NCI-H526 treated with DMSO at 0.1 percent for 48 hours (cell line): ENCODE data around the gene SUN1.

Experiments
- DNase-seq: peaks from one replicate; lab custom pipeline; 2025; lab: John Stamatoyannopoulos, UW

Gene SUN1

DNA sequence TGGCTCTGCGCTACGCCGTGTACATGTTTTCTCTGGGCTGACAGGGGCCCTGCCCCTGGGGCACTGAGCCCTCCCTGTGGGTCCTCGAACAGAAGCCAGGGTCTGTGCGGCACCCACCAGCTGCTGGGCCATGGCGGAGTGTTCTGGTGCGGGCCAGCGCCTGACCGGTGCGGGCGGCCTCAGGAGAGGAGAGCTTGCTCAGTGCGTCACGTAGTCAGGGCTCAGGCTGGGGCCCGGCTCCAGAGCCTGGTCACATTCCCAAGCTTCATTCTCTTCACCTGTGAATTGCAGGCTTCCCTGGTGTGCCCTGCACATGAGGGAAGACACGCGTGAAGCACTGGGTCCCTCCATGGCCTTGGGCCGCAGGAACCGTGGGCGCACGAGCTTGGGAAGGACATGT lies 59.5 kb downstream of the SUN1 start:
- DNase-seq, result no peak

DNA sequence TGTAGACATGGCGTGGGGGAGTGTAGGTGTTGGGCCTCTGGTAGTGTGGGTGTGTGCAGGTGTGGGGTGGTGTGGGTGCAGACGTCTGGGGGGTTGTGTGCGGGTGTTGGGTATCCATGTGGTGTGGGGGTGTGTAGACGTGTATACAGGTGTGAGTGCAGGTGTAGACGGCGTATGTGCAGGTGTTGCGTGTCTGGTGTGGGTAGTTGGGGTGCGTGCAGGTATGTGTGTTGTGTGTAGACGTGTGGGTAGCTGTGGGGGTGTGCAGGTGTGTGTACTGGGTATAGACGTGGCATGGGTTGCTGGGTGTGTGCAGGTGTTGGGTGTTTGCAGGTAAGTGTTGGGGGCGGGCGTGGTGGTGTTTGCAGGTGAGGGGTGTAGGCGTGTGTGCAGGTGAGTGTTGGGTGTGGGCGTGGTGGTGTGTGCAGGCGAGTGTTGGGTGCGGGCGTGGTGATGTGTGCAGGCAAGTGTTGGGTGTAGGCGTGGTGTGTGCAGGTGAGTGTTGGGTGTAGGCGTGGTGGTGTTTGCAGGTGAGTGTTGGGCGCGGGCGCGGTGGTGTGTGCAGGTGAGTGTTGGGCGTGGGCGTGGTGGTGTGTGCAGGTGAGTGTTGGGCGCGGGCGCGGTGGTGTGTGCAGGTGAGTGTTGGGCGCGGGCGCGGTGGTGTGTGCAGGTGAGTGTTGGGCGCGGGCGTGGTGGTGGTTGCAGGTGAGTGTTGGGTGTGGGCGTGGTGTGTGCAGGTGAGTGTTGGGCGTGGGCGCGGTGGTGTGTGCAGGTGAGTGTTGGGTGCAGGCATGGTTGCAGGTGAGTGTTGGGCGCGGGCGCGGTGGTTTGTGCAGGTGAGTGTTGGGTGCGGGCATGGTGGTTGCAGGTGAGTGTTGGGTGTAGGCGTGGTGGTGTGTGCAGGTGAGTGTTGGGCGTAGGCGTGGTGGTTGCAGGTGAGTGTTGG lies 60.6 kb downstream of the SUN1 start:
- no peak for DNase-seq

DNA sequence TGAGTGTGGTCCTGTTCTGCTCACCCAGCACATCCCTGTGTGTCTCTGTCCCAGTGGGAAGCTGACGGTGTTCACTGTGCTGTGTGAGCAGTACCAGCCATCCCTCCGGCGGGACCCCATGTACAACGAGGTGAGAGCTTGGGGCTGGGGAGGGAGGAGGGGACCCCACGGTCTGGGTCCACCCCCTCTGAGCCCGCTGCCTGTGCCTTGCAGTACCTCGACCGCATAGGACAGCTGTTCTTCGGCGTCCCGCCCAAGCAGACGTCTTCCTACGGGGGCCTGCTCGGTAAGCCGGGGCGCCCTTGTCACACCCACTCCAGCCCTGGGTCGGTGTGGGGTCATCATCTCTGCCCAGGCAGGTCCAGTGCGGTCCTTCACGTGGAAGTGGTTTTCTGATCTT lies 61.4 kb downstream of the SUN1 start:
- DNase-seq, result no peak

DNA sequence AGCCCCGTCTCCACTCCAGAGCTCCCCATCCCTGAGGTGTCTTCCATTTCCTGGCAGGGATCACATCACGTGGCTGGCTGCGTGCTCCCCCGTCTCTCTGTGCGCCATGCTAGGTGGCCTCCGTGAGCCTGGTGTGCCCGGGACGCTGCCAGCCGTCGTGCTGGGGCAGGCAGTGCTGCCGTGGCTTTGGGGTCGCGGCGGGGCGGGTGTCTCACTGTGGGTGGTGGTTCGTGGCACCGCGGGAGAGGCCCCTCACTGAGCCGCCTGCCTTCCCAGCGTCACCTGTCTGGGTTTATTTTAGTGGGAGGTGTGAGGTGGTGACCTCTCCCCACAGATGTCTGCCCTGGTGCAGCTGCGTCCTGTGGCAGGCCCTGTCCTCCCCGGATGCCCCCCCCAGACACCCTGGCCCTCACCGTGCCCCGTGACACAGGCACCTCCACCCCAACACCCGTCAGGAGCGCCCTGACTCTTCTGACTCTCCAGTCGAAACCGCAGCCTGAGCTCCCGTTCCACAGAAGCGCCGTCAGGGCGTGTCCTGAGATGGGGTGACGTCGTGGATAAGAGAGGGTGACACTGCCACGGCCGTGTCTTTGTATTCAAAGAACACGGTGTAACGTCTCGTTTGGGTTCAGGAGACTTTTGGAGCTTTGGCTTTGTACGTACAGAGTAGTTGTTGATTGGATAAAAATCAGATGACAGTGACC lies 62.0 kb downstream of the SUN1 start:
- no peak for DNase-seq

DNA sequence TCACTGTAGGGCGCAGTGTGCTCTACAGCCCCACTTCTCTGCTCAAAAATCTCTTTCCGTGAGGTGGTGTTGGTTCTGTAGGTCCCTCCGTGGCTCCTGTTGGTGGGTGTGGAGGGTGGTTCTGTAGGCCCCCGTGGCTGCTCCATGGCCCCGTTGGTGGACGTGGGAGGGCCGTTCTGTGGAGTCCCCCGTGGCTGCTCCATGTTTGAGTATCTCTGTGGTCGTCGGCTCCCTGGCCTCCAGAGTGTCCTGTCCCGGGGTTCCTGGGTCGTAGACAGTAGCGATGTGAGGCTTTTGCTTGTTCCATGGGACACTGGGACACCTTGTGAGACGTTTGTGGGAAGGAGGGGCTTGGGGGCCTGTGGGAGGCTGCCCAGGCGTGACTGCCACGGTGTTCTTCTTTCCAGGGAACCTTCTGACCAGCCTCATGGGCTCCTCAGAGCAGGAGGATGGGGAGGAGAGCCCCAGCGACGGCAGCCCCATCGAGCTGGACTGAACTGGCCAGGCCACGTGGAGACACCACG lies 62.7 kb downstream of the SUN1 start:
- DNase-seq, result no peak

DNA sequence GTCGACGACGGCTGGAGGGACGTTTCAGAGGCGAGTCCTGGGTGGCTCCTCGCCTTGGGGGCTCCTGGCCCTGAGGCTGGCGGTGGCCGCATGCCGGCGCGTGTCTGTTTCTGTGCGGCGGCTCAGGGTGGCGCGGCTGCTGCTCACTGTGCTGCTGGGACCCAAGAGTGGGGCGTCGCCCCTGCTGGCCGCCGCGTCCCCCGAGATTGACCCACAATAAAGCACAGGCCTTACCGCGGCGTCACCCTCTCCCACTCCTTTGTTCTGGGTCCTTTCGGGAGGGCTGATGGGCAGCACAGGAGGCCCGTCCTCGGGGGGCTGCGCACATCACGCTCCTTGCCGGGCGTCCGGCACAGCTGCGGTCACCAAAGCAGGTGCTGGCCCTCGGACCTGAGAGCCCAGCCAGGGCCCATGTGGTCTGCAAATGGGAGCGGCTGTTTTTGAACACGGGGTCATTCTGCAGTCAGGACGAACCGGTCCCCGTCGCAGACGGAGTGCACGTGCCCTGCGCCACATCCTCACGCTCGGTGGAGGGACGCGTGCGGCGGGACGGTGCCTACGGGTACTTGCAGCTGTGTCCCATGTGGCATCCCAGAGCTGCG lies 63.3 kb downstream of the SUN1 start:
- DNase-seq, result no peak

DNA sequence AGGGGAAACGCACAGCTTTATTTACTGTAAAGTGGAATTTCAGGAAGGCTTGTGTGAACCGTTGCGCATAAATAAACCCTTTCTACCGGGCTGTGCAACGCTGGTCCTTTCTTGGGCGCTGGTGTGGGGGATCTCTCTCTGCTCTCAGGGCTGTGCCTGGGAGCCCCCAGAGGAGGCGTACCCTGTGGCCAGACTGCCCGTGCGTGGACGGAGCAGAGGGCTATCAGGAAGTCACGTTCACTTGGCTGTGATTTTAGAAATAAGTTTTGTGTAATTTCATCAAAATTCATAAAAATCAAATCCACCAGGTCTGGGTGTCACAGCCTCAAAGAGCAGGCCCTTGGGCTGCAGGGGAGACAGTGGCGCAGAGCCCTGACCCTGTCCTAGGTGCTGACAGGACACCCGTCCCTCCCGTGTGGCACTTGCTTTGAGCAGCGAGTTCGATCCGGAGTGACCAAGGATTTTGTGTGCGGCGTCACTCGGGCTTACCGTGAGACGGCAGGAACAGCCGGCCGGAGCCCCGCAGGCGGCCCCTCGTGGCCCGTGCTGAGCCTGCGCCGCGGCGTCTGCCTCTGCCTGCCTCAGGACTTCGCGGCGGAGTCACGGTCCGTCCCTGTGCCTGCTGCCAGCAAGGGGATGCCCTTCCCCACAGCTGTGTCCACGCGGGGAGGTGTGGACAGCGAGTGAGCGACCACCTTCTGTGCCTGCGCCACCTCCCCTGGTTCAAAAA lies 64.2 kb downstream of the SUN1 start:
- no peak for DNase-seq

DNA sequence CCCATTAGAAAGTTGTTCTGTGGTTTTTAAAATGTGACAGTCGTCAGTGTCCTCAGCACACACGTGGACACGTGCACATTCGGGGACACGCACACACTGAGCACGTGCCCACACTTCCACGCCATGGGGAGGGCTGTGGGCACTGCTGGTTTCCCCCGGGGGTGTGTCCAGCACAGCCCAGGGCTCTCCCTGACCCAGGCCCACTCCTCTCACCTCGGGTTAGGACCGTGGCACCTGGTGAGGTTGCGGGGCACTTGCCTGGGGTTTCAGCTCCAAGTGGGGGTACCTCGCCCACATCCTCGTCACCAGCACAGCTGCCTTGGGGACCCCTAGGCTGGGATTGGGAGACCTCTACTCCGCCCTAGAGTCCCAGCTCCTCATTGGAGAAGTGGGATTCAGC lies 64.8 kb downstream of the SUN1 start:
- DNase-seq, result no peak

DNA sequence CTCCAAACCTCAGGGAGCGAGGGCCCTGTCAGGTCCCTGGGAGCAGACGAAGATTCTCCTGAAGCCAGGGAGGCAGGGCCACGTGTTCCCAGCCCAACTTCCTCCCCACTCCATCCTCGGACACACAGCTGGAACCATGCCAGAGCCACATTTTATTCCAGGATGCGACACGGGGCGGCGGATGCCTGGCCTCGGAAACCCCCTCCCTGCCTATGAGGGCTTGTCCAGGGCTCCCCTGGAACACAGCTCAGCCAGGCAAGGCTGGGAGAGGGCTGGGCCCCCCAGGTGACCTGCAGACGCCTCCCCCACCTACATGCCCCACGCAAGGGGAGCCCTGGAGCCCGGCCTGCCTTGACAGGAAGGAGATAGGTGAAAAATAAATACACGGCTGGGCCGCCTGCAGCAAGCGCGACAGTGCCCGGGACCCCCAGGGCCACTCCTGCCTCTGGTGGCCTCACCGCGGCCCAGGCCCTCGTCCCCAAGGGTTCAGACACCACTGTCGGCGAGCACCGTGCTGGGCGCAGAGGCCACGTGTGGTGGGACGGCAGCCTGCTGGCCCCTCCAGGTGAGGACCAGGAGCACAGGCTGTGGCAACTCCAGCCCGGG lies 65.6 kb downstream of the SUN1 start:
- DNase-seq, result no peak

DNA sequence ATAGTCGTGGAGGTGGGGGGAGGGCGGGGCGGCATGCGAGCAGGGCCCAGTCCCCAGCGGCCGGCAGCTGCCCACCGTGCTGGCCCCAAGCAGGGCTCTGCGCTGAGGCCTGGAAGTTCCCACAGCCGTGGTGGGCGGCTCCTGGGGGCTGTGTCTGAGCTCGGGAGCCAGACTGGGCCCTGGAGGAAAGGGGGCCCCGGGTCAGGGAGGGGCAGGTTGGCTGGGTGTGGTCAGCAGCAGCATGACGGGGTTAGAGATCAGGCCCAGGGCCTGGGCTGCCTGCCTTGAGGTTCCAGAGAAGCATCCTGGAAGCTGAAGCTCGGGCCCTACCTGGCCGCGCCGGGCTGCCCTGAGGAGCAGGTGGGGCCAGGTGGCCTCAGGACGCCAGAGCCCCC lies 66.2 kb downstream of the SUN1 start:
- DNase-seq, result no peak

DNA sequence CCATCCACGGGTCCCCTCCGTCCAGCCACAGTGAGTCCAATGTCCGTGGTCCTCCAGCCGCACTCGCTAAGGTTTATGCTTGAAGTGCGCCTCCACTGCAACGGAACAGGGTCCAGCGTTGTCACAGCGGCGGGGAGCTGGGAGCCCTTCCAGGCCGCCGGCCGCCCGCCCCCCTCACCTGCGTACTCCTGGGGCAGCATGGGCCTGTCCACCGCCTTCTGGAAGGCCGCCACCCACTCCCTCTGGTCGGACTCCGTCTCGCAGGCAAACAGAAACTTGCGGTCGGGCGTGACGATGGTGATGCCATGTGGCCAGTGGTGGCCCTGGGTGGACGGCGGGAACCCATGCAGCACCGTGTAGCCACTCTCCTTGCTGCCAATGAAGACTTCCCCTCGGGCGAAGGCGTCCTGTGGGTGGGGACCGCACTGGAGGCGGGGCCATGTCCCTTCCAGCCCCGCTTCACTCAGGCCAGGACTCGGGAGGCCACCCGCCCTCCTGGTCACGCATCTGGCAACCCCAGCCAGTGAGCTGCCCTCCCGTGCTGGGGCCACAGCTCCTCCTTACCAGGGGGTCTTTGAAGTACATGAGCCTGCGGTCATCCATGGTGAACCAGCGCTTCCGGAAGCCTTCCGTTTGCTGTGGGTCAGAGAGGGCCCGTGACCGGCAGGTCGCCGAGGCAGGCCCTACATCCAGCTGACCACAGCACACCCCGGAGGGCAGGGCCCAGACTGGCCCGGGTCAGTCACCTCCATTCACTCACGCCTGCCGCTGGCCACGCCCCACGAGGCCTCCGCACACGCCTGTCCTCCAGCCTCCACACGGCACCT lies 66.8 kb downstream of the SUN1 start:
- no peak for DNase-seq

DNA sequence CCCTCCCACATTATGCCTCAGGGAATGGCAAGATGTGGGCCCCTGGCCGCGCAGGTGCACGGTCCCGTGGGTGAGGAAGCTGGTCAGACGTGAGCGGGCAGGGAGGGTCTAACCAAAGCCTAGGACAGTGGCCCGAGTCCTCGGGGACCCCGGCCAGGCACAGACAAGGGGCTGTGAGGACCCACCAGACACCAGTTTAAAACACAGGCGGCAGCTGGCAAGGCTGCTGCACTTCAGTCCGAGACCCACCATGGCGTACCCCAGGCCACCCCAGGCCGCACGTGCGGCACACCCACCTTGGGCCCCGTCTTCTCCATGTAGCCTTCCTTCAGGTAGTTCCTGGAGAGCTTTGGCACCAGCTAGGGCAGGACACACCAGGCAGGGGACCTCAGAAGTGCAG lies 67.5 kb downstream of the SUN1 start:
- no peak for DNase-seq

DNA sequence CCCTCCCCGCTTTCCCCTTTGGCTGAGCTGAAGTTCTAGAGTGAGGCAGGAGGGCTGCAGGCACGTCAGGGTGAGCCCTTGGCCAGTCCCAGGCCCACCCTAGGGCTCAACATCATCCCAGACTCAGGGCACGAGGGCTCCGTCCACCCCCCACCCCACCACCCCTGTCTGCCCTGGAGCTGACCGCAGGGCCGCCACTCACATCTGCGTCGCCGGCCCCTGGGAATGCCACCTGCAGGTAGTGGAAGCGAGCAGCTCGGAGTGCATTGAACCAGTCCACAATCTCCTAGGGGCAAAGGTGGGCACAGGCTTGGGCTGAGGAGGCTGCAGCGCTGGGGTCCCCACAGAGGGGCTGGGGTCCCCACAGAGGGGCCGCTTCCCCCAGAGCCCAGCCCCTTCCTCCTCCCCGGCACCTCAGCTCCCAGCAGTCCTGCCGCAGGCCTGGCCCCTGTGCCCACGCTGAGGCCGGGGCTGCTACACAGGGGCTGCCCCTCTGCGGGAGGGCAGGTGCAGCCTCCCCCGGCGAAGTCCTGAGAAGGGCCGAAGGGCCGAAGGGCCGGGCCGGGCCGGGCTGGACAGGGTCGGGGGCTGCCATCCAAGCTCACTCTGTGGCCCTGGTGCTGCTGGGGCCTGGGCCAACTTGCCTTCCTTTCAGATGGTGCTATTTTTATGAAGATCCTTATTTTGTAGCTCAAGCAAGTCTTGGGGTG lies 68.2 kb downstream of the SUN1 start:
- DNase-seq, result no peak

DNA sequence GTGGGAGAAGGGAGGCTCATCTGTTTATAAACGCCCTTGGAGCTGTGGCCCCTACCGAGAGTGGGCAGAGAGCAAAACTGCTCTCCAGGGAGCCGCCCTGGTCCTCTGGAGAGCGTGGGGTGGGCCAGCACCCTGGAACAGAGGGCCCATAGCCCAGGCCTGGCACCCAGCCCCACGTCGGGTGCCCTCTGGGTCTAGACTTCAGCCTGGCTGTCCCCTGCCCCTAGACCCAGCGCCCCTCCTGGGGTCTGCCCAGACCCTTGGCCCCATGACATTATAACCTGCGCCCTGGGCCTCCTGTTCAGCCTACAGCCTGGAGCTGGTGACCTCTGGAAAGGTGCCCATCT lies 68.7 kb downstream of the SUN1 start:
- DNase-seq, result no peak

DNA sequence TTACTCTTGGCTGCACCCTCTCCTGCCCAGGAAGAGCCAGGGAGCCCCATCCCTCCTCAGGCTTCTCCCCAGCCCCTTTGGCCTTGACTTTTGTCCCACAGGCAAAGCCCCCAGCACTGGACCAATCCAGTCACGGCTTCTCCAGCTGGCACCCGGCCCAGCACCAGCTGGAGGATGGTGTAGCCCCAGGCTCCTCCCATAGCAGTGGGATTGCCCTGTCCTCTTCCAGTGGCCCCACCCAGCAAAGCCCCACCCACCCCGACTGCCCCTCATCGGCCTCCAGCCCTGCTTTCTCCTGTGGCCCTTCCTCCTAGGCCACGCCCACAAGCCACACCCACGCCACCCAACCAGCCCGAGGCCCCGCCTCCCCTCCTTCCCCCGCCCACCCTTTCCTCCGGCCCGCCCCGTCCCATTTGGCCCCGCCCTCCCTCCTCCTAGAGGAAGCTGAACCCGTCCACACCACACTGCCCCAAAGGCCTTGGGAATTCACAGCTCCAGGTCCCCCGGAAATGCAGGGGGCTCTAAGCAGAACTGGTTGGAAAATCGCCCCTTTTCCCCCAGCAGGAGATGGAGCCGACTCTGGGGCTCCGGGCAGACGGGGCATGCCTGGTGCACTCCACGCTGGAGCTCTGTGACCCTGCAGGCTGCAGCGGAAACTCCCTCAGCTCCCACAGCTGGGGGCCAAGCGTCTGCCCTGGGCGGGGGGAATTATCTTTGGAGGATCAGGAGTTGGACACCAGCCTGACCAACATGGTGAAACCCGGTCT lies 69.3 kb downstream of the SUN1 start:
- peak; percentile 80 for DNase-seq

DNA sequence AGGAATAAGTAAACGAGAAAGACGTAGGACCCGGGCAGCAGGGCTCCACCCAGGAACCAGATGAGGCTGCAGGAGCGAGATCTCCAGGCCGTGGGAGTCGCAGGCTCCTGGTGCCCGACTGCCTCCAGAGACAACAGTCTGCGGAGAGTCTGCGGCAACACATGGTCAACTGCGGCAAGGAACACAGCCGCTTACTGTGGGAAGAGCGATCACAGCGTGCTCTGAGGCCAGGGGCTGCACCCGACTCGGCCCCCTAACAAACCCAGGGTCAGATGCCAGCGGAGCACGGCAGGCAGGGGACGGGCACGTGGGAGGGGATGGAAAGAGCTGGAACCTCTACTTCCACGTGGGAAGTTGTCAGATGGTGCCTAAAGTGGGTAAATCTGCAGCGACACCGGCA lies 70.7 kb downstream of the SUN1 start:
- no peak for DNase-seq

DNA sequence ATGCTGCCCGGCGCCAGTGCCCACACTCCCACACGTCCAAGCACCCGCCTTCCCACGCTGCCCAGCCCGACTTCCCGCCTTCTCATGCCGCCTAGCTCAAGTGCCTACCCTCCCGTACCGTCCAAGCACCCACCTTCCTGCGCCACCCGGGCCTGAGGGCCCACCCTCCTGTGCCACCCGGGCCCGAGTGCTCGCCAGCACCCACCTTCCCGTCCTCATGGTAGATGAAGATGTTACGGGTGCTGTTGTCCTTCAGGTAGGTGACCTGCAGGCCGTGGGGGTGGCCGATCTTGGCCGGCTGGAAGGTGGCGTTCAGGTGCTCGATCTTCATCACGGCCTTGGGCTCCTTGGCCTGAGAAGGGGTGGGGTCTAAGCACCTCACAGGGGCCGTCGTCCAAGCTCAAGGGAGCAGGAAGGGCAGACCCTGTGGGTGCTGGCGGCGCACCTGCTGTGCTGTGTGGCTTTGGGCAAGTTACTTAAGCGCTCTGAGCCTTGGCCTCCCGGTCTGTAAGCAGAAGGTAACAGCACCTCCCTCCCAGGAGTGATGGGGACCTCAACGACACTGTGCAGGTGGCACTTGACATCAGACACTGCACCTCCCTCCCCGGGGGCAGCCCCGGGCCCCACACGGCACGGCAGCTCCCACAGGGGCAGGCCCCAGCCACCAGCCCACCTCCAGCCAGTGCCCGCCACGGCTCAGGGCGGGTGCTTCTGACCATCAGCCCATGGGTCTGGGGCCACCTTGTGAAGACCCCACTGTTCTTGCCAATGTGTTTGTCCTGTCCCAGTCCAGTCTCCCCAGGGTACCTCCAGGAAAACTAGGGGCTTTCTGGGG lies 71.9 kb downstream of the SUN1 start:
- no peak for DNase-seq

DNA sequence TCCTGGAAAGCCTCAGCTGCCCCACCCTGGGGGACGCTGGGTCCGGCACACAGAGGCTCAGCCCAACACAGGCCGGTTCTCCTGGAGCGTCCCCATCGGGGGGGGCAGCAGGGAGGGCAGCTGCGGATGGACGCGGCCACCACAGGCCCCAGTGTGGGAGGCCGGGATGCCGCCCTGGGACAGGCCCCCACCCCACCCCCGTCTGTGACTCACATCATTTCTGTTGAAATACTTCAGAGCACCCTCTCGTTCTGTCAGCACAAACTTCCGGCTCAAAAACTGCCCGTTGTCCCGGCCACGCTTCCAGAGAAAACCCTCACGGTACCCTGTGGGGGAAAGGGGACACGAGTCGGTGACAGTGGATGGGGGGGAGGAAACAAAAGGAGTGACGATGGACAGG lies 72.6 kb downstream of the SUN1 start:
- DNase-seq, result no peak

DNA sequence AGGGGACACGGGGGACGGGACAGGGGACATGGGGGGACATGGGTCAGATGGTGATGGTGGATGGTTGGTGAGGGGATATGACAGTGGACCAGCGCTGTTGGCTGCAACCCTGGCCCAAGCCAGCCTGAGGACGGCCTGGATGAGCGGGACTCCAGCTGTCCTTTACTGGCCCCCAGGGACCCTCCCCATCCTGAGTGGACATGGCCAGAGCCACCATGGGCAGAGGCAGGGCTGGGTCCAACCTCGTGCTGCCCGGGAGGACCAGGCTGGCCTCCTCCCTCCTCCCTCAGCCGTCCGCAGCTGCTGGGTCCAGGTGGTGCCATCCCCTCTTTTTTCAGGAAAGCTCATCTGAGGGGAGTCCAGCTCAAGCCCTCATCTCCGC lies 74.5 kb downstream of the SUN1 start:
- no peak for DNase-seq
